ENCODE results near the gene HCFC1.

GRCh38 chrX:153968754-153969124 lies 2.9 kb downstream of the HCFC1 start:
- no peak for TF ChIP-seq CTCF (conservative IDR thresholded peaks at IDR 0.05)
- TF ChIP-seq EZH2 (IDR thresholded peaks at IDR 0.05; ENCODE audit: low read depth) = no peak
